Endodermal cell (in vitro differentiated cells): Measurements from ENCODE around the gene TNNT2. TPM values are rescaled to one million over a fixed set of nuclear protein-coding genes. Genes with fewer than 3 reads are reported as not detected.

Experiments used
- DNase-seq: peaks from one replicate; pipeline ENCODE4 v3.0.0-alpha.2; 2017
- H3K27ac ChIP-seq: 2 replicates; pipeline ENCODE4 v1.5.1; 2013; ENCODE audit warnings: mild to moderate bottlenecking, low read depth, low read length, moderate library complexity
- H3K27me3 ChIP-seq: 2 replicates; pipeline ENCODE4 v1.6.1; 2013; ENCODE audit warnings: mild to moderate bottlenecking, low read length, moderate library complexity; ENCODE audit not compliant: insufficient read depth, control insufficient read depth, poor library complexity, severe bottlenecking
- H3K36me3 ChIP-seq: 2 replicates; pipeline ENCODE4 v1.7.0; 2013; ENCODE audit warnings: mild to moderate bottlenecking, low read length, moderate library complexity; ENCODE audit not compliant: control insufficient read depth, insufficient read depth
- H3K4me1 ChIP-seq: one replicate; pipeline ENCODE4 v1.7.0; 2013; ENCODE audit warnings: low read length; ENCODE audit not compliant: control insufficient read depth, insufficient read depth
- H3K4me3 ChIP-seq: 2 replicates; pipeline ENCODE4 v1.5.1; 2013; ENCODE audit warnings: mild to moderate bottlenecking, low read length, moderate library complexity
- H3K9ac ChIP-seq: 2 replicates; pipeline ENCODE4 v1.6.1; 2013; ENCODE audit warnings: mild to moderate bottlenecking, low read length, moderate library complexity; ENCODE audit not compliant: poor library complexity, severe bottlenecking; ENCODE audit errors: extremely low read depth
- H3K9me3 ChIP-seq: 2 replicates; pipeline ENCODE4 v1.6.1; 2013; ENCODE audit warnings: mild to moderate bottlenecking, low read length, moderate library complexity; ENCODE audit not compliant: control insufficient read depth
- H3K27ac Mint-ChIP-seq: 2 replicates; pipeline ENCODE4 v1.8.0; 2020; ENCODE audit warnings: mixed read lengths
- H3K27me3 Mint-ChIP-seq: 2 replicates; pipeline ENCODE4 v1.8.0; 2021; ENCODE audit warnings: mild to moderate bottlenecking, mixed read lengths; ENCODE audit not compliant: insufficient read depth
- H3K36me3 Mint-ChIP-seq: 2 replicates; pipeline ENCODE4 v1.8.0; 2020; ENCODE audit warnings: low read depth, mixed read lengths
- H3K4me1 Mint-ChIP-seq: 2 replicates; pipeline ENCODE4 v1.8.0; 2020; ENCODE audit warnings: mixed read lengths
- H3K4me3 Mint-ChIP-seq: 2 replicates; pipeline ENCODE4 v1.8.0; 2020; ENCODE audit warnings: mild to moderate bottlenecking, moderate library complexity, mixed read lengths
- H3K9me3 Mint-ChIP-seq: 2 replicates; pipeline ENCODE4 v1.8.0; 2020; ENCODE audit warnings: mild to moderate bottlenecking, mixed read lengths
- WGBS, 2 experiments: methylation state at CpG; one replicate each; pipeline versions ENCODE4 v1.1.5 to v1.1.7; 2013; ENCODE audit warnings: missing lambda C conversion rate in 2 of 2, mixed read lengths in 1 of 2; ENCODE audit not compliant: insufficient coverage in 1 of 2, insufficient read length in 1 of 2; 5-methylcytosine and 5-hydroxymethylcytosine counted together
- total RNA-seq, 2 donors: library from RNA; stranded (reverse); fragmentation: NEBNext Ultra II Directional in 1 of 2; extraction: Animal tissue kit (Norgen Biotek cat#: 25700) in 1 of 2; gene quantifications; 2 replicates in 1 of 2; 3 replicates in 1 of 2; pipeline ENCODE4 v1.2.1, GENCODE V29; 2021
- TF ChIP-seq, protein P1 (sequence below): fragments of 200-600 bp; sonication (generic); conservative IDR thresholded peaks from 2 replicates; pipeline ENCODE4 v1.5.0; 2021; ENCODE audit warnings: antibody characterized with exemption, mild to moderate bottlenecking

The TNNT2 gene
- total RNA-seq, 2 donors from 2014 or later = 0.35 to 0.88 TPM

DNA sequence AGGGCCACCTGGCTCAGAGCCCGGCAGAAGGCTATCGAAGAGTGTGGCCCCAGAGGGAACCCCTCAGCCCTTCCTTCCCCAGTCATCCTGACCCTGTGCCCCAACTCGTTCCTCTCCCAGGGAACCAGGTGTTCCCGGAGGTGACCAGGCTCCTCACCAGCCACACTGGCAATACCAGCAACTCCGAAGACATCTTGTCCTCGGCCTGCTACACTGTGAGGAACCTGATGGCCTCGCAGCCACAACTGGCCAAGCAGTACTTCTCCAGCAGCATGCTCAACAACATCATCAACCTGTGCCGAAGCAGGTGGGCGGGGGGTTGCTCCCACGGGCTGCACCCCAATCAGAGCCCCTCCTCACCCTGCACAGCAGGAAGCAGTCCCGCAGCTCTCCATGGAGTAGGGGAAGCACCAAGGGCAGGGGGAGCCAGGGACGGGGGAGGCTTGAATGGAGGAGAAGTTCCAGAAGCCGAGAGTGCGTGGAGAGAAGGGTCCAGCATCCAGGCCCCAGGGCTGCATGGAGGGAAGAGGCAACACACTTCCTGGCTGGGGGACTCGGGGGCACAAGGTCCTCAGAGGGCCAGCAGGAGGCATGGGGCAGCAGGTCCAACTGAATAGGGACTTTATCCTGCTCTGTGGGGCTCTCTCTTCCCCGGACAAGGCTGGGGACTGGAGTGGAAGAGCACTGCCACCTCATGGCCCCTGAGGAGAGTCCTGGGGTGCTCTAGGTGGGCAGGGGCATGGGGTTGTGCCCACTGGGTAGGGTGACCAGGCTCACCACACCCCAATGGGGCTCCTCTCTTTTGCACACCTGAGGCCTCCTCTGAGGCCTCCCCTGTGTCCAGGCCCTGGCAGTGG is 52.4 kb downstream of the TNNT2 start:
- no peak overlapping the region for H3K27ac ChIP-seq
- TF ChIP-seq, protein P1, sequence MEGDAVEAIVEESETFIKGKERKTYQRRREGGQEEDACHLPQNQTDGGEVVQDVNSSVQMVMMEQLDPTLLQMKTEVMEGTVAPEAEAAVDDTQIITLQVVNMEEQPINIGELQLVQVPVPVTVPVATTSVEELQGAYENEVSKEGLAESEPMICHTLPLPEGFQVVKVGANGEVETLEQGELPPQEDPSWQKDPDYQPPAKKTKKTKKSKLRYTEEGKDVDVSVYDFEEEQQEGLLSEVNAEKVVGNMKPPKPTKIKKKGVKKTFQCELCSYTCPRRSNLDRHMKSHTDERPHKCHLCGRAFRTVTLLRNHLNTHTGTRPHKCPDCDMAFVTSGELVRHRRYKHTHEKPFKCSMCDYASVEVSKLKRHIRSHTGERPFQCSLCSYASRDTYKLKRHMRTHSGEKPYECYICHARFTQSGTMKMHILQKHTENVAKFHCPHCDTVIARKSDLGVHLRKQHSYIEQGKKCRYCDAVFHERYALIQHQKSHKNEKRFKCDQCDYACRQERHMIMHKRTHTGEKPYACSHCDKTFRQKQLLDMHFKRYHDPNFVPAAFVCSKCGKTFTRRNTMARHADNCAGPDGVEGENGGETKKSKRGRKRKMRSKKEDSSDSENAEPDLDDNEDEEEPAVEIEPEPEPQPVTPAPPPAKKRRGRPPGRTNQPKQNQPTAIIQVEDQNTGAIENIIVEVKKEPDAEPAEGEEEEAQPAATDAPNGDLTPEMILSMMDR = no peak
- Mint-ChIP-seq H3K4me1 (peaks cover 7% of the 10 kb centered on the region), H3K4me3 (no peak overlapping the region), H3K27me3 (peaks cover 12% of the 10 kb centered on the region), H3K27ac (no peak overlapping the region), H3K36me3 (no peaks in the 10 kb centered on the region), H3K9me3 (no peaks in the 10 kb centered on the region)
- H3K9me3 ChIP-seq = no peaks in the 10 kb centered on the region
- DNase-seq = no peak
- H3K4me3 ChIP-seq = no peak overlapping the region
- H3K36me3 ChIP-seq = no peaks in the 10 kb centered on the region
- 78 to 88% methylated on average over 12 to 16 of the region's 16 CpGs for WGBS, 2 experiments
- no peaks in the 10 kb centered on the region for H3K27me3 ChIP-seq
- H3K9ac ChIP-seq = no peak overlapping the region
- peaks cover 15% of the 10 kb centered on the region for H3K4me1 ChIP-seq

DNA sequence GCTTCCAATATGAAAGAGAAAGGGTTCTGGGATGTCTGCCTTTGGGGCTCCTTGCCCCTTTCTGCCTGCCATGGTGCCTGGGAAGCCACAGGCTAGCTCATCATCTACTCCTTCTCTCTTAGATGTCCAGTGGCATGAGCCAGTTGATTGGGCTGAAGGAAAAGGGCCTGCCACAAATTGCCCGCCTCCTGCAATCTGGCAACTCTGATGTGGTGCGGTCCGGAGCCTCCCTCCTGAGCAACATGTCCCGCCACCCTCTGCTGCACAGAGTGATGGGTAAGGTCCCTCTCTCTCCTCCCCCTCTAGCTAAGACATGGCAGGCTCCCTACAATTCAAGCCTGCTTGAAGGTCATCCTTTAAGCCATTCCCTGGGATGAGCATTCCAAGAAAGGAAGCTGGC is 53.2 kb downstream of the TNNT2 start:
- no peaks in the 10 kb centered on the region for H3K36me3 ChIP-seq
- H3K4me1 ChIP-seq = peaks cover 15% of the 10 kb centered on the region

DNA sequence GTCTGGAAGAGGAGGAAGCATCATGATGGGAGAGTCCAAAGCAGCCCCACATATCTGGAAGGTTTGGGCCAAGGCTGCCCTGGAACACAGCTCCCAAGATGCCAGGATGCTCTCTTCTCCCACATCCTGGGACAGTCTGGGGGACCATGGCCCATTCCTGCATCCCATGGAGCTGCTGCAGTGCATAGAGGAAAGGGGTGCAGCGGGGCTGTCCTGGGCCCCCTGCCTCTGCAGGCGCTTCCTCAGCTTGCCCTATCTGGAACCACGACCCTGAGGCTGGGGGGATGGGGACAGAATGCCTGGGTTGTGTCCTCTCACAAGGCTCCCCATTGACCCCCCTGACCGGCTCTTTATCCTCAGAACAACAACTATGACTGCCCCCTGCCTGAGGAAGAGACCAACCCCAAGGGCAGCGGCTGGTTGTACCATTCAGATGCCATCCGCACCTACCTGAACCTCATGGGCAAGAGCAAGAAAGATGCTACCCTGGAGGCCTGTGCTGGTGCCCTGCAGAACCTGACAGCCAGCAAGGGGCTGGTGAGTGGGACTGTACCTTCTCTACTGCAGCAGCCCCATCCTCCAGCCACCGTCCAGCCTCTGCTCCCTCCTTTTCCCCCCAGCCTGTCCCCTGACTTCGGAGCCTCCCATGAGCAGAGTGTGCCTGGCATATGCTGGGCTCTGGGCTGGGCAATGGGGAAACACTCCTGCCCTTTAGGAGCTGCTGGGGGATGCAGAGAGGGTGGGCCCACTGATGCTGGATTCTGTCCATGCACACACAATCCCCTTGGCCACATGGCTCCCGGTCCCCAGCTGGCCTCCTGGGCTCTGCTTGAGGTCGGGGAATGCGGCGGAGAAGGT is 54.6 kb downstream of the TNNT2 start:
- Mint-ChIP-seq H3K9me3 (no peaks in the 10 kb centered on the region), H3K4me3 (no peak overlapping the region), H3K36me3 (no peaks in the 10 kb centered on the region), H3K4me1 (no peaks in the 10 kb centered on the region), H3K27ac (no peak overlapping the region), H3K27me3 (peaks cover 12% of the 10 kb centered on the region)
- no peak for DNase-seq
- Histone ChIP-seq H3K27ac (no peak overlapping the region), H3K4me3 (no peak overlapping the region), H3K4me1 (peaks cover 3% of the 10 kb centered on the region), H3K36me3 (no peaks in the 10 kb centered on the region), H3K9me3 (no peaks in the 10 kb centered on the region), H3K27me3 (no peaks in the 10 kb centered on the region), H3K9ac (no peak overlapping the region)
- WGBS, 2 experiments = 92 to 94% methylated on average over 8 to 12 of the region's 12 CpGs
- TF ChIP-seq, protein P1 = no peak

More for the DNA sequence above, 53.2 kb downstream of the TNNT2 start:
- H3K27me3 ChIP-seq = no peaks in the 10 kb centered on the region
- no peak overlapping the region for H3K9ac ChIP-seq
- H3K4me3 ChIP-seq = no peak overlapping the region
- WGBS, 2 experiments = 96 to 100% methylated on average over 1 to 4 of the region's 4 CpGs
- Mint-ChIP-seq H3K4me3 (no peak overlapping the region), H3K36me3 (no peaks in the 10 kb centered on the region), H3K4me1 (peaks cover 7% of the 10 kb centered on the region), H3K9me3 (no peaks in the 10 kb centered on the region), H3K27ac (no peak overlapping the region), H3K27me3 (peaks cover 12% of the 10 kb centered on the region)
- TF ChIP-seq, protein P1 = no peak
- DNase-seq = no peak
- no peaks in the 10 kb centered on the region for H3K9me3 ChIP-seq
- no peak overlapping the region for H3K27ac ChIP-seq
